Activated T-helper 2 cell treated with anti-CD3 and anti-CD28 coated beads, Interferon-gamma antibody, Interleukin-2, Interleukin-4, amounts not matched to agents 10 μg/mL and 5 μg/mL and 100 μg/mL, durations not matched to agents 14 hours and 24 hours and 36 hours (primary cell): ENCODE data around the gene SLC5A12. TPM values are rescaled to one million over a fixed set of nuclear protein-coding genes. Genes with fewer than 3 reads are reported as not detected.

ENCODE experiments used
- DNase-seq: peaks from one replicate; pipeline ENCODE4 v3.0.0; 2021; ENCODE audit warnings: low spot score
- H3K27ac Mint-ChIP-seq: one replicate; pipeline ENCODE4 v1.8.0; 2021; ENCODE audit warnings: mixed read lengths
- H3K27me3 Mint-ChIP-seq: one replicate; pipeline ENCODE4 v1.8.0; 2021; ENCODE audit warnings: low read depth, mixed read lengths
- H3K36me3 Mint-ChIP-seq: one replicate; pipeline ENCODE4 v1.8.0; 2021; ENCODE audit warnings: low read depth, mixed read lengths
- H3K4me1 Mint-ChIP-seq: one replicate; pipeline ENCODE4 v1.8.0; 2021; ENCODE audit warnings: low read depth, mixed read lengths
- H3K4me3 Mint-ChIP-seq: one replicate; pipeline ENCODE4 v1.8.0; 2021; ENCODE audit warnings: low read depth, mild to moderate bottlenecking, moderate library complexity, mixed read lengths
- H3K9me3 Mint-ChIP-seq: one replicate; pipeline ENCODE4 v1.8.0; 2021; ENCODE audit warnings: mixed read lengths
- intact Hi-C: fragments of 100-400 bp; cut with micrococcal nuclease; formaldehyde crosslinking; loops from one replicate; pipeline ENCODE4 v1.15.1; 2023
- total RNA-seq: library from RNA; stranded (reverse); gene quantifications from 2 replicates; pipeline ENCODE4 v1.2.3, GENCODE V29; 2022

The SLC5A12 gene
- total RNA-seq, 1 donor from 2014 or later, result not detected

DNA sequence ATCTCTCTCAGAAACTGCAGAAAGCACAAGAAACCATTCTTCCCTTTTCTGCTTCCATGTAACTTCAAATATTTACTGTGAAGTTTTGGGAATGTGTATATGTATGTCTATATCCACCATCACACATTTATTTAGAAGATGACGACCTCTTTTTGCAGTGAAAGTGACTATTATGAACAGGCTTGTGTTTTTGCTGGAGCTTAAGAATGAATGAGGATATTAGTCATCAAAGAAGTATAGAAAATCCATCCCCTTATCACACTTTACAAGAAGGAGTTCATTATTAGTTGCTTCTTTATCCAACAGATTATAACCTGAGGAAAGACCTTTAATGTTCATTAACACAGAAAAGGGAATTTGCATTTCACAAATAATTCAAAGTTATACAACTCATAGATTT is 21.1 kb upstream of the SLC5A12 start:
- no peak overlapping the region for H3K4me3 Mint-ChIP-seq
- intact Hi-C loops, result no loop called here
- no peaks in the 10 kb centered on the region for H3K36me3 Mint-ChIP-seq
- no peaks in the 10 kb centered on the region for H3K4me1 Mint-ChIP-seq
- H3K27ac Mint-ChIP-seq, result no peak overlapping the region
- H3K27me3 Mint-ChIP-seq, result no peaks in the 10 kb centered on the region
- DNase-seq, result no peak
- H3K9me3 Mint-ChIP-seq, result no peaks in the 10 kb centered on the region

DNA sequence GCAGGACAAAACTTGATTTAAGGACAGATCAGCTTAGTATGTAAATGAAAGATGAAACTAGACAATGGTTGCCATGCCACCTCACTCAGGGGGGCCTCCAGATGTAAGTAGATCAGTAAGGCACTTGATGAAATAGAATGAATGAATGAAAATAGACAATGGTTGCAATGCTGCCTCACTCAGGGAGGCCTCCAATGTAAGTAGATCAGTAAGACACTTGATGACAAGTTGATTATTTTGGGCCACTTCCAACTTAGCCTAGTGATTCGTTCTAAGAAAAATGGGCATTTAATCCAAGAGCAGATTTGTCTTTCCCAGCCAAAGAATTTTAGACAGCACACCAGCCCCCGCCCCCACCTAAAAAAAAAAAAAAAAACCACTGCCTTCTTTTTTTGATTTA is 19.2 kb upstream of the SLC5A12 start:
- no peak overlapping the region for H3K27ac Mint-ChIP-seq
- no peaks in the 10 kb centered on the region for H3K4me1 Mint-ChIP-seq
- peaks cover 4% of the 10 kb centered on the region for H3K9me3 Mint-ChIP-seq
- no peak for DNase-seq
- no peak overlapping the region for H3K4me3 Mint-ChIP-seq
- H3K27me3 Mint-ChIP-seq, result no peaks in the 10 kb centered on the region
- H3K36me3 Mint-ChIP-seq, result no peaks in the 10 kb centered on the region
- intact Hi-C loops, result no loop called here

DNA sequence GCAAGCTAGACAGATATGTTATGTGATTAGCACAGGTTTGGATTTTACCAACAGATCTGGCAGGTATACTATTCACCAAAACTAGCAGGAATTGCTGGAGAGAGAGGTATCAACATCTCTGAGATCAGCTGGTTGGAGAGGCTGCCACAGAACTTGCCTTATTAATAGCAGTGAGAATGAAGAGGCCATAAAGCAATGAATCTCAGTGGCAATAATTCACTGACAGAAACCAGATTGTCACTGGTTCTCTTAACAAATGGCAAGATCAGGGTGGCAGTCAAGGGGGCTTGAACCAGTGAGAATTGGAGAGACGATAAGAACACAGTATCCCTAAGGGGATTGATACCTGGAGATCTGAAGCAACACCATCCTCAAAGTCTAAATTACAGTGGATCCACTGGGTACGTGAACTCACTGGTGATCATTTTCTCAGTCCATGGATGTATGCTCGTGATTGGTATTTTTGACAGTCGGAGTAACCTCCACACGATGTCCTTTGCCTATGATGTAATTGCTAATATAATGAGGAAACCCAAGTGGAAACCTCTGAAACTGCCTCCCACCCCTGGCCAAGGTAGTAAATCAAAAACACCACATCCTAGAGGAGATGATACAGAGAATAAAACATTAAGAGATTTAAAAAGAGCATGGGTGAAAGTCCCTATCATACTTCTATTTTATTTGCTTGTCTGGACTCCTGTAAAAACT is 17.7 kb upstream of the SLC5A12 start:
- Mint-ChIP-seq H3K27ac (no peak overlapping the region), H3K27me3 (no peaks in the 10 kb centered on the region), H3K36me3 (no peaks in the 10 kb centered on the region), H3K4me1 (no peaks in the 10 kb centered on the region), H3K4me3 (no peak overlapping the region), H3K9me3 (peaks cover 13% of the 10 kb centered on the region)
- no peak for DNase-seq
- intact Hi-C loops, result no loop called here

DNA sequence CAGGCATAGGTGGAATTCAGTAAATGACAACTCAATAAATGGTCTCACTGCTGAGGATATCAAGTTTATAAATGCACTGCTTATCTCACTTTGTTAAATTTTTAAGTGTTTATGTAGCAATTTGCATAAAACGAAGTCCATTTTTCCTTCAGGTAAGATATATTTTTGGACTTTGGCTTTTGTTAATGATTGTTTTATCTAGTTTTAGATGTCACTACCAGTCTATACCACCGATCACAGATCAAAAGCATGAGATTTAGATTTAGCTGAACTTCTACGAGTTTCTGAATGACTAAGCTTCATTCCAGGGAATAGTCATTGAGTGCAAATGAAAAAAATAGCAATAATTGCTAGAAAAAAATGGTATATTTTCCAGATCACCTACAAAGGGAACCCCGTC is 12.8 kb upstream of the SLC5A12 start:
- Mint-ChIP-seq H3K27me3 (no peaks in the 10 kb centered on the region), H3K4me3 (no peak overlapping the region), H3K36me3 (no peaks in the 10 kb centered on the region), H3K4me1 (no peaks in the 10 kb centered on the region), H3K27ac (no peak overlapping the region), H3K9me3 (peaks cover 32% of the 10 kb centered on the region)
- intact Hi-C loops, result no loop called here
- DNase-seq, result no peak

DNA sequence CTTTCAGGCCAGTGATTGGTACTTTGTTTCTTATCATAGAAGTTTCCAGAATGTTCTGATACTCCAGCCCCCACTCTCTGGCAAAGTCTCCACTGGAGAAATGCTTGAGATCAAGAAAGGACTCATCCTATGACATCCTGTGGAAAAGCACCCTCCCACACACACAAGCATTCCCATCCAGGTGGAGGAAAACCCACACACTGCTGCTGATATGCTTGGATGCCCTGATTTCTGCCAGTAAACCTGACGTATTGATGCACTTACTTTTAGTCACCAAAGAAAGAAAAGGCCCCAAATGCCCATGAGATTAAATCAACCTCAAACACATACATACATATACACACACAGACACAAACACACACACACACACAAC is 9.2 kb upstream of the SLC5A12 start:
- Mint-ChIP-seq H3K27ac (no peak overlapping the region), H3K4me1 (no peaks in the 10 kb centered on the region), H3K36me3 (no peaks in the 10 kb centered on the region), H3K9me3 (peaks cover 28% of the 10 kb centered on the region), H3K4me3 (no peak overlapping the region), H3K27me3 (no peaks in the 10 kb centered on the region)
- DNase-seq, result no peak
- intact Hi-C loops, result no loop called here

DNA sequence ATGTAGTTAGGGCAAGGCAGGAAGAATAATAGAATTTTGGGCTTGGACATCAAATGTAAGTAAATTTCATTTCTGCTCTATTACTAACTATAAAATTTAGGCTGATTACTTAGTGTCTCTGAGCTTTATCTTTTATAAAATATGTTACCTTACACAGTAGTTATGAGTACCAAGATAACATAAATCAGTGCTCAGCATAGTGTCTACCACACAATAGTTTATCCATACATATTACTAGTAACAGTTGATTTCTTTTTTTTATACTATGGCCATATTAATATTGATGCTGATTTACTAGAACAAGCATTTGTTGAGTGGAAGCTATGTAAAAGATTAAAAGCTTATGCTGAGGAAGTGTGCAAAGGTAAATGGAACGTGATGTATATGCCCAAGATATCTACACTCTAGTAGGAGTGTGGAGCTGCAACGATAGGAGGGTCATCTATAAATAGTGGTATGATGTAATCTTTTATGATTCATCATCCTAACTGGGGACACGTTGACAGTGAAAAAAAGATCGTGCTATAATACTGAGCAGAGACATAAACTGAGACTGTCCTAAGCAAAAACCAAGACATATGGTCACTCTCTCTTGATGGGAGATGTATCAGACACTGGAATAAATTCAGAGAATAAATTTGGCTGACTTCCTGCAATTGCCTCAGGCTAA is 8.7 kb upstream of the SLC5A12 start:
- Mint-ChIP-seq H3K36me3 (no peaks in the 10 kb centered on the region), H3K27me3 (no peaks in the 10 kb centered on the region), H3K4me1 (no peaks in the 10 kb centered on the region), H3K9me3 (peaks cover 30% of the 10 kb centered on the region), H3K27ac (no peak overlapping the region), H3K4me3 (no peak overlapping the region)
- intact Hi-C loops, result no loop called here
- DNase-seq, result no peak

DNA sequence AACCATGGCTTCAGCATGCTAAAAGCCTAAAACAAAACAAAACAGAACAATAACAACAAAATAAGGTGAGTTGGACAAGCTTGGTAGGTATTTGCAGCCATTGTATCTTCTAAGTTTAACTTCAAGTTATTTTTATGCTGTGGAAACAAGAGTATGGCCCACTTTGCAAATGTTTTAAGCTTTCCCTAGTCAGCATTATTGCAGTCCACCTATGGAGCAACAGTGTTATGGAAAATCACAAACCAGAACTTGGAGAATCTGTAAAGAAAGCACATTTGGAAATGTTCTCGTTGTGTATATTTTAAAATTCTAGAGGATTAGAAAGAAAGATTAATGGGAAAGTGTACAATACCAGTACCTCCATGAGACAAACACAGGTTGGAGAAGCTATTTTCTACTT is 7.4 kb upstream of the SLC5A12 start:
- Mint-ChIP-seq H3K36me3 (no peaks in the 10 kb centered on the region), H3K4me1 (no peaks in the 10 kb centered on the region), H3K27ac (no peak overlapping the region), H3K4me3 (no peak overlapping the region), H3K27me3 (no peaks in the 10 kb centered on the region), H3K9me3 (peaks cover 23% of the 10 kb centered on the region)
- DNase-seq, result no peak
- intact Hi-C loops, result no loop called here

DNA sequence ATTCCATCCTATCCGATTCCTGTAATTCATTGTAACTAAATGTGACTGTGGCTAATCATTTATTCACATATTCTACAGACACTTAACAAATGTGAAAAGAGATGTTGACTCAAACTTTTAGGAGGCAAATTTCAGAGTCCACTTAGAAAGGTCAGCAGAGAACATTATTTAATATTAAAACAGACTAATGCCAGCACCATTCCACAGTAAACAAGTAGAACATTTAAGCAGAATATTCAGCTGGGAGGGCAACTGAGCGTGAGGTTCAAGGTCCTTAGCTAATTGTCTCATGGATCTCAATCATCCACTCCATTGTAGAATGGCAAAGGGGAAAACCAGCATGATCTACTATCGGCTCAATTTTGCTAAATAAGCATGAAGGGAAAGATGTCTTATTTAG is 5.1 kb upstream of the SLC5A12 start:
- H3K36me3 Mint-ChIP-seq, result no peaks in the 10 kb centered on the region
- intact Hi-C loops, result no loop called here
- DNase-seq, result no peak
- H3K27ac Mint-ChIP-seq, result no peak overlapping the region
- H3K4me1 Mint-ChIP-seq, result no peaks in the 10 kb centered on the region
- H3K9me3 Mint-ChIP-seq, result peaks cover 23% of the 10 kb centered on the region
- H3K27me3 Mint-ChIP-seq, result no peaks in the 10 kb centered on the region
- H3K4me3 Mint-ChIP-seq, result no peak overlapping the region

DNA sequence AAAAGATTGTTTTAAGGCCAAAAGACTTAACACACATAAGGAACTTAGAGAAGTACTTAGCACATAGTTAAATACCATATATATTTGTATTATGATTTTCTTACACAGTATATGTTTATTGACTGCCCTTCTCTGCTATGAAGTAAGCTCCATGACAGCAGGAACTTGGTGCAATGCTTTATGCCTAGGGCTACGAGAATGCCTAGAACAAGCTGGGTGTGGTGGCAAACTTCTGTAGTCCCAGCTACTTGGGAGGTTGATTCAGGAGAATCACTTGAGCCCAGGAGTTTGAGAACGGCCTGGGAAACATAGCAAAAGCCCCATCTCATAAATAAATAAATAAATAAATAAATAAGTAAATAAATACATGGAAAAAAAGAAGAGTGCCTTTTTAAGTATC is 1.9 kb downstream of the SLC5A12 start:
- H3K27me3 Mint-ChIP-seq, result no peaks in the 10 kb centered on the region
- H3K4me1 Mint-ChIP-seq, result no peaks in the 10 kb centered on the region
- H3K4me3 Mint-ChIP-seq, result no peak overlapping the region
- intact Hi-C loops, result no loop called here
- H3K36me3 Mint-ChIP-seq, result no peaks in the 10 kb centered on the region
- DNase-seq, result no peak
- peaks cover 14% of the 10 kb centered on the region for H3K9me3 Mint-ChIP-seq
- no peak overlapping the region for H3K27ac Mint-ChIP-seq

DNA sequence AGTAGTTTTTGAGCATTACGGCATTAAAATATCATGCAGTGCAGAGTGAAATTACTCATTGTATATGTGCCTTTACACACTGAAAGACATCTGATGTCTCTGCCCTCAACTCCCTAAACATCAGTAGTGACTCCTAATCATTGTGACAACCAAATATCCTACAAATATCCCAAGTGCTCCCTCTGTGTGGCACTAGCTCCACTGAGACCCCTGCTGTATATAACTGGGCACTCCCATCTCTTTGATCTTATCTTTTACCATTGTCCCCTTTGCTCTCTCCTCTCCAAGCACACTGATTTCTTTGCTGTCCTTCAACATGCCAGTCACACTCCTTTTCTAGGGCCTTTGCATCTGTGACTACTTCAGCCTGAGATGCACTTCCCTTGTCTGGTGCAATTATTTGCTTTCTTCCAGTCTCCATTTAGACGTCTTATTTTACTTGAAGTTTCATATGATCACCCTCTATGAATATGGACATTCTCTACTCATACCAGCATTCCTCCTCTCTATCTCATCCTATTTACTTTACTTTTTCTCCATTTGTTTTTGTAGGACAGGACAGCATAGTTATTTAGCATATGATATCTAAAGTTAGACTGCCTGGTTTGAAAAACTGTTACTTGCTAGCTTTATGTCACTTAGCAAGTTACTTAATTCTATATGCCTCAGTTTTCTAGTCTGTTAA is 2.4 kb downstream of the SLC5A12 start:
- Mint-ChIP-seq H3K4me1 (no peaks in the 10 kb centered on the region), H3K36me3 (no peaks in the 10 kb centered on the region)
- intact Hi-C loops, result no loop called here

DNA sequence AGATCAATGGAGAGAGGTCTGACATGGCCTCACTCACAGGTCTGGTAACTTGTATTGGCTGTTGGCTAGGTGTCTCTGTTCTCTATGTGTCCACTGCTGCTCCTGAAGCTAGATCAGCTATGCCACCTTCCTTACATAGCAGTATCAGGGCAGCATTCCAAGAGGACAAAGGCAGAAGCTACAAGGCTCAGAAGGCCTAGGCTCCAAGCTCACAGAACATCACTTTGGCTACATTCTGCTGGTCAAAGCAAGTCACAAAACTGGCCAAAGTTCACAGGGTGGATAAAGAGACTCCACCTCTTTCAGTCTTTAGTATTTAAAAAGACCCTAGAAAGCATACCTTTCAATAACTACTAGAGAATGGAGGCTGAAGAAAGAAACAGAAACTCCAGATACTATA is 4.1 kb downstream of the SLC5A12 start:
- Mint-ChIP-seq H3K9me3 (peaks cover 10% of the 10 kb centered on the region), H3K4me3 (no peak overlapping the region), H3K36me3 (no peaks in the 10 kb centered on the region), H3K27me3 (no peaks in the 10 kb centered on the region), H3K27ac (no peak overlapping the region), H3K4me1 (no peaks in the 10 kb centered on the region)
- DNase-seq, result no peak
- intact Hi-C loops, result no loop called here

More for the DNA sequence above, 2.4 kb downstream of the SLC5A12 start:
- Mint-ChIP-seq H3K27me3 (no peaks in the 10 kb centered on the region), H3K9me3 (peaks cover 14% of the 10 kb centered on the region), H3K4me3 (no peak overlapping the region), H3K27ac (no peak overlapping the region)
- no peak for DNase-seq

DNA sequence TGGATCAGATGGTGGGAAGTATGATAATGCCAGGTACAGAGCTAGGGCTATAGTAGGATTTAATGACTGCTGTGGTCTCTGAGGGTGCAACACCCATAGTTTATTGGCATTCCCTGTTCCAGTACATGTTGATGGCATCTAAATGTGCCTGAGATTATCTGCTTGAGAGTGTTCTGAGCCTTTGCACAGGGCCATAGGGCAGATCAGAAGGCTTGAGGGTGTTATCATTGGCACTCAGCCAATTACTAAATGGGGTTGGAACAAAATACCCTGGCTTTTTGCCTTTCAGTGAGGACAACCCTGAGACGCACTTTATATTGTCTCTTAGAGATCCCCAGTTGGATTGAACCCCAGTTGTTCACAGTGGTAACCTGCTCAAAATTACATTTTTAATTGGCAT is 6.7 kb downstream of the SLC5A12 start:
- Mint-ChIP-seq H3K27ac (no peak overlapping the region), H3K4me1 (no peaks in the 10 kb centered on the region), H3K4me3 (no peak overlapping the region), H3K9me3 (peaks cover 10% of the 10 kb centered on the region), H3K27me3 (no peaks in the 10 kb centered on the region), H3K36me3 (no peaks in the 10 kb centered on the region)
- intact Hi-C loops, result no loop called here
- no peak for DNase-seq

DNA sequence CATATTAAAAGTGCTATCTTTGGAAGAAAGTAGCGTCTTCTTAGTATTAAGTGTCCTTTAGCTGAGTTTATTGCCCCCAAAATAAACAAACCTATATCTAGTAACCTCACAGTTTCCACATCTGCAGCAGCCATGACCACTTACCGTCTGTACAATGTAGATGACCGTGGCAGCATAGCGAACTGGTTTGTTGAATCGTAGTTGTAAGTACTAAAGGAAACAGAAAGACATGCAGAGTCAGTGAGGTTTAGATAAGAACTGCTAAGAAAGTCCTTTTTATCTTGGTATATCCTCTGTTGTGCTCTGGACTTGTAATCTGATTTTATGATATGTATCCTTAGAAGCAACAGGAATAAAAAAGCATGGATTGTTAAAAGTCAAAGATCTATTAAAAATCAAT is 9.4 kb downstream of the SLC5A12 start:
- H3K4me3 Mint-ChIP-seq, result no peak overlapping the region
- H3K36me3 Mint-ChIP-seq, result no peaks in the 10 kb centered on the region
- DNase-seq, result no peak
- peaks cover 10% of the 10 kb centered on the region for H3K9me3 Mint-ChIP-seq
- no peaks in the 10 kb centered on the region for H3K27me3 Mint-ChIP-seq
- no peaks in the 10 kb centered on the region for H3K4me1 Mint-ChIP-seq
- intact Hi-C loops, result no loop called here
- no peak overlapping the region for H3K27ac Mint-ChIP-seq
